HCT116 (cell line): ENCODE data around the gene IPO5.

ENCODE experiments used
- EGR1 ChIP-seq: IDR thresholded peaks from 2 replicates; pipeline ENCODE4 v1.6.1; 2012; ENCODE audit warnings: low read depth
- POLR2A ChIP-seq: IDR thresholded peaks from 2 replicates; pipeline ENCODE4 v1.7.0; 2011; ENCODE audit warnings: borderline replicate concordance; ENCODE audit not compliant: insufficient read depth, insufficient read length; ENCODE audit errors: extremely low read depth
- POLR2AphosphoS5 ChIP-seq: IDR thresholded peaks from 2 replicates; pipeline ENCODE4 v1.6.1; 2011; ENCODE audit warnings: mild to moderate bottlenecking, low read depth, low read length, moderate library complexity
- RAD21 ChIP-seq: IDR thresholded peaks from 2 replicates; pipeline ENCODE4 v1.6.1; 2012; ENCODE audit warnings: low read depth, mild to moderate bottlenecking
- SRF ChIP-seq: IDR thresholded peaks from 2 replicates; pipeline ENCODE4 v1.6.1; 2012; ENCODE audit warnings: low read depth
- TF ChIP-seq, protein P1 (sequence below): IDR thresholded peaks from 2 replicates; pipeline ENCODE4 v1.6.1; 2012

DNA sequence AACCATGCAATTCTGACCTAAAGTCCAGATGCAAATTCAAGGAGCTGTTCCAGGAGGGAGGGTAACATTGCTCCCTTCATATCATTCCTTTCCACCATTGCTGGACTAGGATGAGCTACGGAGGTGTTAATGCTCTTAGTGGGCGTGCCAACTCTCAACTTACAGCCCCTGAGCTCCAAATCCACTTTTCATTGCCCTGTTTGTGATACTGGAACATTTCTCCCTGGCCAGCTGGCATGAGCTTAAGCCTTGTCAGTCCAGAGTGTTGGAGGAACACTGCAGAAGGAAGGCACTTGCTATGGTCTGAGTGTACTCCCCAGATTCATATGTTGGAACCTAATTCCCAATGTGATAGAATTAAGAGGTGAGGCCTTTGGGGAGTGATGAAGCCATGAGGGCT, 119.0 kb downstream of the IPO5 start:
- TF ChIP-seq, protein P1, sequence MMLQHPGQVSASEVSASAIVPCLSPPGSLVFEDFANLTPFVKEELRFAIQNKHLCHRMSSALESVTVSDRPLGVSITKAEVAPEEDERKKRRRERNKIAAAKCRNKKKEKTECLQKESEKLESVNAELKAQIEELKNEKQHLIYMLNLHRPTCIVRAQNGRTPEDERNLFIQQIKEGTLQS: no peak
- TF ChIP-seq SRF (no peak), POLR2A (no peak), POLR2AphosphoS5 (no peak), EGR1 (no peak), RAD21 (no peak)
